Sigmoid colon (tissue), 7 donors: ENCODE data around the gene HDDC3. TPM values are rescaled to one million over a fixed set of nuclear protein-coding genes. Genes with fewer than 3 reads are reported as not detected.
A peak's percentile ranks its signal among the peaks of the same experiment; 100 is the strongest.

Experiments used
- DNase-seq: peaks from one replicate; pipeline ENCODE4 v3.0.0-alpha.2; 2019
- H3K27ac ChIP-seq, 4 donors: fragments of 200-600 bp; sonication (generic); one replicate each; pipeline ENCODE4 v1.5.1; 2016 to 2019; ENCODE audit warnings: mild to moderate bottlenecking in 1 of 4
- H3K27me3 ChIP-seq, 3 donors: fragments of 200-600 bp; sonication (generic); one replicate each; pipeline ENCODE4 v1.5.1; 2019; ENCODE audit warnings: mild to moderate bottlenecking in 1 of 3
- H3K36me3 ChIP-seq, 4 donors: fragments of 200-600 bp; sonication (generic); one replicate each; pipeline ENCODE4 v1.5.1; 2016 to 2019
- H3K4me1 ChIP-seq, 4 donors: fragments of 200-600 bp; sonication (generic); one replicate each; pipeline ENCODE4 v1.5.1; 2017 to 2019
- H3K4me3 ChIP-seq, 4 donors: fragments of 200-600 bp; sonication (generic); one replicate each; pipeline ENCODE4 v1.5.1; 2017 to 2019; ENCODE audit warnings: mild to moderate bottlenecking in 2 of 4, moderate library complexity in 1 of 4
- H3K9me3 ChIP-seq, 4 donors: fragments of 200-600 bp in 3 of 4; sonication (generic) in 3 of 4; one replicate each; pipeline versions ENCODE4 v1.5.1 to v1.6.1; 2013 to 2019
- EP300 ChIP-seq, 4 donors: sonication (generic); formaldehyde crosslinking; IDR thresholded peaks; one replicate each; pipeline ENCODE4 v1.6.1; 2017; ENCODE audit warnings: antibody characterized with exemption in 4 of 4
- POLR2A ChIP-seq, 2 donors: fragments of 450-650 bp; IDR thresholded peaks; one replicate each; pipeline ENCODE4 v1.6.1; 2016; ENCODE audit warnings: antibody characterized with exemption in 2 of 2, mild to moderate bottlenecking in 2 of 2, moderate library complexity in 2 of 2
- POLR2AphosphoS5 ChIP-seq, 4 donors: sonication (generic); formaldehyde crosslinking; IDR thresholded peaks; one replicate each; pipeline ENCODE4 v1.6.1; 2017; ENCODE audit warnings: antibody characterized with exemption in 4 of 4
- WGBS, 2 donors: extraction: QIAGEN DNeasy Blood & Tissue Kit; methylation state at CpG; one replicate each; pipeline ENCODE4 v1.1.7; 2013; 5-methylcytosine and 5-hydroxymethylcytosine counted together
- intact Hi-C: fragments of 100-400 bp; cut with DNase I; formaldehyde crosslinking; loops from one replicate; pipeline ENCODE4 v1.15.1; 2023
- polyA plus RNA-seq, 3 donors: library from polyadenylated mRNA; stranded (reverse); fragments of 200-250 nt; gene quantifications; one replicate each; pipeline ENCODE4 v1.2.3, GENCODE V29; 2013
- total RNA-seq, 4 donors: library from RNA; depleted of rRNA; stranded (reverse); fragments of >200 nt; gene quantifications; one replicate each; pipeline ENCODE4 v1.1.0, GENCODE V29; 2016
- TF ChIP-seq, protein P1 (sequence below), 4 experiments: fragments of 450-650 bp in 3 of 4; fragments of 200-600 bp in 1 of 4; IDR thresholded peaks; one replicate each; pipeline ENCODE4 v1.5.1; 2016 to 2019; ENCODE audit warnings: antibody characterized with exemption in 4 of 4, mild to moderate bottlenecking in 3 of 4, moderate library complexity in 2 of 4
- donor health status: healthy with polysubstance abuse.
- donor health status: Bipolar disorder and iron deficiency.
- donor health status: healthy.

Gene HDDC3
- total and polyA plus RNA-seq, 7 donors, result 5.2 to 27.0 (median 10.7) TPM

- intact Hi-C loops, result loop anchor here (10.0 kb wide), 2 partner anchors 348 to 568 kb away; no protein-coding TSS in a partner anchor
- DNase-seq, result no peak
- WGBS, 2 donors, result 72 to 82% methylated on average over 13 of the region's 13 CpGs
- Histone ChIP-seq H3K9me3 (no peaks in the 10 kb centered on the region), H3K4me3 (no peak overlapping the region), H3K4me1 (peaks cover 0 to 41% (median 35%) of the 10 kb centered on the region in 4 donors), H3K27me3 (no peaks in the 10 kb centered on the region), H3K36me3 (peaks cover 28 to 56% (median 43%) of the 10 kb centered on the region in 4 donors), H3K27ac (peak overlapping the region; percentile 87 to 92 (median 90))
- TF ChIP-seq EP300 (IDR thresholded peaks at IDR 0.05) (no peak), POLR2A (IDR thresholded peaks at IDR 0.05) (no peak), POLR2AphosphoS5 (IDR thresholded peaks at IDR 0.05) (no peak)
- TF ChIP-seq, protein P1, sequence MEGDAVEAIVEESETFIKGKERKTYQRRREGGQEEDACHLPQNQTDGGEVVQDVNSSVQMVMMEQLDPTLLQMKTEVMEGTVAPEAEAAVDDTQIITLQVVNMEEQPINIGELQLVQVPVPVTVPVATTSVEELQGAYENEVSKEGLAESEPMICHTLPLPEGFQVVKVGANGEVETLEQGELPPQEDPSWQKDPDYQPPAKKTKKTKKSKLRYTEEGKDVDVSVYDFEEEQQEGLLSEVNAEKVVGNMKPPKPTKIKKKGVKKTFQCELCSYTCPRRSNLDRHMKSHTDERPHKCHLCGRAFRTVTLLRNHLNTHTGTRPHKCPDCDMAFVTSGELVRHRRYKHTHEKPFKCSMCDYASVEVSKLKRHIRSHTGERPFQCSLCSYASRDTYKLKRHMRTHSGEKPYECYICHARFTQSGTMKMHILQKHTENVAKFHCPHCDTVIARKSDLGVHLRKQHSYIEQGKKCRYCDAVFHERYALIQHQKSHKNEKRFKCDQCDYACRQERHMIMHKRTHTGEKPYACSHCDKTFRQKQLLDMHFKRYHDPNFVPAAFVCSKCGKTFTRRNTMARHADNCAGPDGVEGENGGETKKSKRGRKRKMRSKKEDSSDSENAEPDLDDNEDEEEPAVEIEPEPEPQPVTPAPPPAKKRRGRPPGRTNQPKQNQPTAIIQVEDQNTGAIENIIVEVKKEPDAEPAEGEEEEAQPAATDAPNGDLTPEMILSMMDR (IDR thresholded peaks at IDR 0.05), result no peak
Measured at GRCh38 chr15:90882781-90883525, 49.4 kb downstream of the HDDC3 start.

DNA sequence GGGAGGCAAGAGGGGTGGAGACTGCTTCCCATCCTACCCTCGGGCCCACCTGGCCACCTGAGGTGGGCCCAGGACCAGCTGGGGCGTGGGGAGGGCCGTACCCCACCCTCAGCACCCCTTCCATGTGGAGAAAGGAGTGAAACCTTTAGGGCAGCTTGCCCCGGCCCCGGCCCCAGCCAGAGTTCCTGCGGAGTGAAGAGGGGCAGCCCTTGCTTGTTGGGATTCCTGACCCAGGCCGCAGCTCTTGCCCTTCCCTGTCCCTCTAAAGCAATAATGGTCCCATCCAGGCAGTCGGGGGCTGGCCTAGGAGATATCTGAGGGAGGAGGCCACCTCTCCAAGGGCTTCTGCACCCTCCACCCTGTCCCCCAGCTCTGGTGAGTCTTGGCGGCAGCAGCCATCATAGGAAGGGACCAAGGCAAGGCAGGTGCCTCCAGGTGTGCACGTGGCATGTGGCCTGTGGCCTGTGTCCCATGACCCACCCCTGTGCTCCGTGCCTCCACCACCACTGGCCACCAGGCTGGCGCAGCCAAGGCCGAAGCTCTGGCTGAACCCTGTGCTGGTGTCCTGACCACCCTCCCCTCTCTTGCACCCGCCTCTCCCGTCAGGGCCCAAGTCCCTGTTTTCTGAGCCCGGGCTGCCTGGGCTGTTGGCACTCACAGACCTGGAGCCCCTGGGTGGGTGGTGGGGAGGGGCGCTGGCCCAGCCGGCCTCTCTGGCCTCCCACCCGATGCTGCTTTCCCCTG, 50.2 kb downstream of the HDDC3 start:
- no peaks in the 10 kb centered on the region for H3K9me3 ChIP-seq
- peak overlapping the region in 1 of 4 donors; percentile 92 for H3K27ac ChIP-seq
- WGBS, 2 donors, result 88 to 91% methylated on average over 19 of the region's 19 CpGs
- no peak overlapping the region for H3K4me3 ChIP-seq
- H3K36me3 ChIP-seq, result peaks cover 36 to 59% (median 48%) of the 10 kb centered on the region in 4 donors
- H3K4me1 ChIP-seq, result peaks cover 0 to 41% (median 35%) of the 10 kb centered on the region in 4 donors
- TF ChIP-seq POLR2A (IDR thresholded peaks at IDR 0.05), result no peak
- no peak for TF ChIP-seq POLR2AphosphoS5 (IDR thresholded peaks at IDR 0.05)
- TF ChIP-seq, protein P1 (IDR thresholded peaks at IDR 0.05), result no peak
- no peak for TF ChIP-seq EP300 (IDR thresholded peaks at IDR 0.05)
- intact Hi-C loops, result loop anchor here (10.0 kb wide), 2 partner anchors 347 to 567 kb away; no protein-coding TSS in a partner anchor
- DNase-seq, result no peak
- no peaks in the 10 kb centered on the region for H3K27me3 ChIP-seq

DNA sequence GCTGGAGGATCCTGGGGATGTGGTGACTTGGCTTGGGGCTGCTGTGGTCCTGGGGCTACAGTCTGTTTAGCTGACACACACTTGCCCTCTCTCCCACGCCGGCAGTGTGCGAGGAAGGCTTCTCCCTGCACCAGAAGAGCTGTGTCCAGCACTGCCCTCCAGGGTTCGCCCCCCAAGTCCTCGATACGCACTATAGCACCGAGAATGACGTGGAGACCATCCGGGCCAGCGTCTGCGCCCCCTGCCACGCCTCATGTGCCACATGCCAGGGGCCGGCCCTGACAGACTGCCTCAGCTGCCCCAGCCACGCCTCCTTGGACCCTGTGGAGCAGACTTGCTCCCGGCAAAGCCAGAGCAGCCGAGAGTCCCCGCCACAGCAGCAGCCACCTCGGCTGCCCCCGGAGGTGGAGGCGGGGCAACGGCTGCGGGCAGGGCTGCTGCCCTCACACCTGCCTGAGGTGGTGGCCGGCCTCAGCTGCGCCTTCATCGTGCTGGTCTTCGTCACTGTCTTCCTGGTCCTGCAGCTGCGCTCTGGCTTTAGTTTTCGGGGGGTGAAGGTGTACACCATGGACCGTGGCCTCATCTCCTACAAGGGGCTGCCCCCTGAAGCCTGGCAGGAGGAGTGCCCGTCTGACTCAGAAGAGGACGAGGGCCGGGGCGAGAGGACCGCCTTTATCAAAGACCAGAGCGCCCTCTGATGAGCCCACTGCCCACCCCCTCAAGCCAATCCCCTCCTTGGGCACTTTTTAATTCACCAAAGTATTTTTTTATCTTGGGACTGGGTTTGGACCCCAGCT, 51.0 kb downstream of the HDDC3 start:
- H3K27ac ChIP-seq, result no peak overlapping the region
- intact Hi-C loops, result loop anchor here (10.0 kb wide), 2 partner anchors 347 to 567 kb away; no protein-coding TSS in a partner anchor
- 79 to 89% methylated on average over 35 of the region's 35 CpGs for WGBS, 2 donors
- H3K27me3 ChIP-seq, result no peaks in the 10 kb centered on the region
- H3K4me3 ChIP-seq, result no peak overlapping the region
- peaks cover 0 to 37% (median 32%) of the 10 kb centered on the region in 4 donors for H3K4me1 ChIP-seq
- TF ChIP-seq, protein P1 (IDR thresholded peaks at IDR 0.05), result no peak
- no peak for TF ChIP-seq POLR2AphosphoS5 (IDR thresholded peaks at IDR 0.05)
- TF ChIP-seq EP300 (IDR thresholded peaks at IDR 0.05), result no peak
- TF ChIP-seq POLR2A (IDR thresholded peaks at IDR 0.05), result no peak
- H3K9me3 ChIP-seq, result no peaks in the 10 kb centered on the region
- DNase-seq, result no peak
- peaks cover 43 to 62% (median 54%) of the 10 kb centered on the region in 4 donors for H3K36me3 ChIP-seq

GRCh38 chr15:90880381-90881145, 51.8 kb downstream of the HDDC3 start:
- Histone ChIP-seq H3K4me1 (peaks cover 0 to 29% (median 25%) of the 10 kb centered on the region in 4 donors), H3K4me3 (no peak overlapping the region), H3K9me3 (no peaks in the 10 kb centered on the region), H3K27ac (no peak overlapping the region), H3K36me3 (peaks cover 47 to 70% (median 61%) of the 10 kb centered on the region in 4 donors), H3K27me3 (no peaks in the 10 kb centered on the region)
- intact Hi-C loops, result loop anchor here (10.0 kb wide), 2 partner anchors 346 to 566 kb away; no protein-coding TSS in a partner anchor
- DNase-seq, result no peak
- TF ChIP-seq EP300 (IDR thresholded peaks at IDR 0.05), result no peak
- TF ChIP-seq, protein P1 (IDR thresholded peaks at IDR 0.05), result no peak
- no peak for TF ChIP-seq POLR2A (IDR thresholded peaks at IDR 0.05)
- no peak for TF ChIP-seq POLR2AphosphoS5 (IDR thresholded peaks at IDR 0.05)
- WGBS, 2 donors, result 88 to 91% methylated on average over 16 of the region's 16 CpGs
